ENCODE measurements around the gene ATRN.
A peak's percentile ranks its signal among the peaks of the same experiment; 100 is the strongest.

ATRN gene

GRCh38 chr20:3677733-3678132 lies 206.9 kb downstream of the ATRN start:
- peak; percentile 37 for DNase-seq (ENCODE audit: low read depth)
- TF ChIP-seq CTCF (conservative IDR thresholded peaks at IDR 0.05; ENCODE audit: low read depth, low read length), result no peak
- no peak overlapping the region for H3K4me3 ChIP-seq (ENCODE audit: low read depth, low read length)

GRCh38 chr20:3678198-3678597 lies 207.4 kb downstream of the ATRN start:
- H3K4me3 ChIP-seq (ENCODE audit: low read depth, low read length), result no peak overlapping the region
- no peak for TF ChIP-seq CTCF (conservative IDR thresholded peaks at IDR 0.05; ENCODE audit: low read depth, low read length)
- no peak for DNase-seq (ENCODE audit: low read depth)

GRCh38 chr20:3678856-3679720 lies 208.3 kb downstream of the ATRN start:
- no peak for DNase-seq (ENCODE audit: low read depth)
- no peak overlapping the region for H3K4me3 ChIP-seq (ENCODE audit: low read depth, low read length)
- TF ChIP-seq CTCF (conservative IDR thresholded peaks at IDR 0.05; ENCODE audit: low read depth, low read length), result no peak

- peak; percentile 76 for DNase-seq (ENCODE audit: low read depth)
- TF ChIP-seq CTCF (conservative IDR thresholded peaks at IDR 0.05; ENCODE audit: low read depth, low read length), result no peak
- peak overlapping the region; percentile 65 for H3K4me3 ChIP-seq (ENCODE audit: low read depth, low read length)
These were observed 209.2 kb downstream of the ATRN start for GRCh38 chr20:3679749-3680700.

GRCh38 chr20:3680701-3681351 lies 210.0 kb downstream of the ATRN start:
- H3K4me3 ChIP-seq (ENCODE audit: low read depth, low read length), result peak overlapping the region; percentile 65
- no peak for TF ChIP-seq CTCF (conservative IDR thresholded peaks at IDR 0.05; ENCODE audit: low read depth, low read length)
- peak; percentile 21 for DNase-seq (ENCODE audit: low read depth)

- no peak for DNase-seq (ENCODE audit: low read depth)
- no peak for TF ChIP-seq CTCF (conservative IDR thresholded peaks at IDR 0.05; ENCODE audit: low read depth, low read length)
- H3K4me3 ChIP-seq (ENCODE audit: low read depth, low read length), result peak overlapping the region; percentile 65
These were observed 210.6 kb downstream of the ATRN start for GRCh38 chr20:3681352-3681930.

Data from choroid plexus epithelial cell (primary cell).